GM18519 (cell line): ENCODE data around the gene POU3F1.
A peak's percentile ranks its signal among the peaks of the same experiment; 100 is the strongest.

Experiments
- ATAC-seq: cut with Tn5 transposase; IDR thresholded peaks from one replicate; pipeline ENCODE4 v1.9.1; 2021; ENCODE audit warnings: mild to moderate bottlenecking, moderate library complexity; ENCODE audit not compliant: unreplicated experiment, low FRiP score

Gene POU3F1

GRCh38 chr1:38029081-38029681 lies 17.4 kb downstream of the POU3F1 start:
- no peak for ATAC-seq

- no peak for ATAC-seq
These were observed 17.9 kb downstream of the POU3F1 start for GRCh38 chr1:38028671-38029070.

- no peak for ATAC-seq
These were observed 18.4 kb downstream of the POU3F1 start for GRCh38 chr1:38028105-38028591.

GRCh38 chr1:38027201-38028104 lies 19.1 kb downstream of the POU3F1 start:
- ATAC-seq, result no peak

GRCh38 chr1:38026592-38027200 lies 19.9 kb downstream of the POU3F1 start:
- ATAC-seq, result no peak

- no peak for ATAC-seq
These were observed 20.9 kb downstream of the POU3F1 start for GRCh38 chr1:38025664-38026063.

GRCh38 chr1:38025233-38025632 lies 21.4 kb downstream of the POU3F1 start:
- ATAC-seq, result no peak

GRCh38 chr1:38022810-38023209 lies 23.8 kb downstream of the POU3F1 start:
- ATAC-seq, result no peak

- no peak for ATAC-seq
These were observed 24.6 kb downstream of the POU3F1 start for GRCh38 chr1:38021969-38022368.

GRCh38 chr1:38020396-38020795 lies 26.2 kb downstream of the POU3F1 start:
- ATAC-seq, result no peak

GRCh38 chr1:38018864-38019343 lies 27.7 kb downstream of the POU3F1 start:
- ATAC-seq, result no peak

- ATAC-seq, result no peak
These were observed 30.4 kb downstream of the POU3F1 start for GRCh38 chr1:38015978-38016725.

- no peak for ATAC-seq
These were observed 31.7 kb downstream of the POU3F1 start for GRCh38 chr1:38014724-38015424.

- ATAC-seq, result no peak
These were observed 32.4 kb downstream of the POU3F1 start for GRCh38 chr1:38014171-38014570.

GRCh38 chr1:38013227-38013622 lies 33.4 kb downstream of the POU3F1 start:
- no peak for ATAC-seq

- peak; percentile 90 for ATAC-seq
These were observed 34.0 kb downstream of the POU3F1 start, which contains the start of gene UTP11 for GRCh38 chr1:38012363-38013226. TSS of gene UTP11 (plus strand) at chr1:38012734. CDS start at chr1:38012803, 69 bp downstream.

- ATAC-seq, result no peak
These were observed 36.8 kb downstream of the POU3F1 start for GRCh38 chr1:38009841-38010180.

GRCh38 chr1:38009088-38009840 lies 37.3 kb downstream of the POU3F1 start:
- no peak for ATAC-seq
